Kidney tubule cell (primary cell): ENCODE results near the gene ZNF280D.
A peak's percentile ranks its signal among the peaks of the same experiment; 100 is the strongest.
"Not testable (repeated sequence)": the region's sequence is repeated elsewhere in the genome, so short reads cannot be mapped to it uniquely, and the experiment has no call there.

Experiments
- DNase-seq: peaks from one replicate; pipeline ENCODE4 v3.0.0-alpha.2; 2018; ENCODE audit warnings: low spot score

Gene ZNF280D

DNA sequence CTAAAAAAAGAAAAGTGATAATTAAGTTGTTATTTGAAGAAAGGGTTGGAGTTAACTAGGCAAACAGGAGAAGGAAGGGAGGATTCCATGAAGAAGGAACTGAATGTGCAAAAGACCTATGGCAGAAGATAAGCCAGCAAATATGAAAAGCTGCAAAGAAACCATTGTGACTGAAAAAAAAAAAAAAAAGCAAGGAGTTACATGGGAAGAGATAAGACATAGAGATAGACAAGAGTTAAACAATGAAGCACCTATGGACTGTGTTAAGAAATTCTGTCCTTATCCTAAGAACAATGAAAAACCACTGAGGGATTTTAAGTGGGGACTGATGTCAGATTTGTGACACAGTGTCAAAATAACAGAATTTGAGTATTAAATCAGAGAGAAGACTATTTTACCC, 17.0 kb downstream of the ZNF280D start:
- DNase-seq: no peak

DNA sequence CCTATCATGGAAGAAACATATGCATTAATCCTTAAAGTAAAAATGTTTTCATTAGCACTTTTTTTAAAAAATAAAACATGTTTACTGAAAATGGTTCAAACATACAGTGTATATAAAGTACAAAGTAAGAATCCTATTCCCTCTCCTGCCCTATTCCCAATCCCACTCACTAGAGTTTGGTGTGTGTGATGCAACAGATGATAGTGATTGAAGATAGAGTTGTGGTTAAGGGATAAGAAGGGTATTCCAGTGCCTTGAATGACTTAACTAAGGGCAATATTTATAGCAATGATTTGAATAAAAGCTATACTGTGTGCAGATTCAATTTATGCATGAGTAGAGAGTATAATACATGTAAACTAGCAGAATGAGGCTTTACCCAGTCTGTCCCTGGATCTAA, 18.1 kb downstream of the ZNF280D start:
- DNase-seq: no peak

DNA sequence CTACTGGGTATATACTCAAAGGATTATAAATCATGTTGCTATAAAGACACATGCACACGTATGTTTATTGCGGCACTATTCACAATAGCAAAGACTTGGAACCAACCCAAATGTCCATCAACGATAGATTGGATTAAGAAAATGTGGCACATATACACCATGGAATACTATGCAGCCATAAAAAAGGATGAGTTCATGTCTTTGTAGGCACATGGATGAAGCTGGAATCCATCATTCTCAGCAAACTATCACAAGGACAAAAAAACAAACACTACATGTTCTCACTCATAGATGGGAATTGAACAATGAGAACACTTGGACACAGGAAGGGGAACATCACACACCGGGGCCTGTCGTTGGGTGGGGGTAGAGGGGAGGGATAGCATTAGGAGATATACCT, 23.8 kb downstream of the ZNF280D start:
- not testable (repeated sequence) for DNase-seq

DNA sequence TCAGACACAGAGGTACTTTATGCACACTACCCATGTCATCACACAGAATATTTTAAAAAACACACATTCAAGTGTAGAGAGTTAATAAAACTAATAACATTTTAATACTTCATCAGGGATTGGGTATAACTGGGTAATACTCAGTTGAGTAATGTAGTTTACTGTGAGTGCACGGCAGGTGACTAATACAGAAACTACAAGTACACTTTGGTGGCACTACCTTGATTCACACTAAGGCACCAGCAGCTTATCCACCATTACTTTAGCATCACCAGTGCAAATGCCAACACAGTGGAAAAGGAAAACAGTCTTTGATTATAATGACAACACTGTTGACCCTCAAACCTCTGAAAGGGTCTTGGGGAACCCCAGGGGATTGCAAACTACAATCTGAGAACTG, 33.6 kb downstream of the ZNF280D start:
- DNase-seq: no peak

DNA sequence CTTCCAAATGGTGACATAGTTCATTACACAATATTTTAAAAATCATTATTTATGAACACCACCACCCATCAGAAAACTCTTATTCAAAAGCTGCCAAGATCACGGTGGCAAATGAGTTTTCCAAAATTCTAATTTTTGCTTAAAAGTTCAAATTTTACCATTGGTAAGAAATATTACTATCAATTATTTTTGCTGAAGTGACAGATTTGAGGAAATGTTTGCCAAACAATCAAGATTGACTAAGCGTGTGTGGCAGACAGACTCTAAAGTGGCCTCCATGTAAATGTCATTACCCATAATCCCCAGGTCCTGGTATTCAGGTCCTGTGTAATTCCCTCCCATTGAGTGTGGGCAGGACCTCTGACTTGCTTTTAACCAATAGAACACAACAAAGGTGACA, 35.0 kb downstream of the ZNF280D start:
- no peak for DNase-seq

DNA sequence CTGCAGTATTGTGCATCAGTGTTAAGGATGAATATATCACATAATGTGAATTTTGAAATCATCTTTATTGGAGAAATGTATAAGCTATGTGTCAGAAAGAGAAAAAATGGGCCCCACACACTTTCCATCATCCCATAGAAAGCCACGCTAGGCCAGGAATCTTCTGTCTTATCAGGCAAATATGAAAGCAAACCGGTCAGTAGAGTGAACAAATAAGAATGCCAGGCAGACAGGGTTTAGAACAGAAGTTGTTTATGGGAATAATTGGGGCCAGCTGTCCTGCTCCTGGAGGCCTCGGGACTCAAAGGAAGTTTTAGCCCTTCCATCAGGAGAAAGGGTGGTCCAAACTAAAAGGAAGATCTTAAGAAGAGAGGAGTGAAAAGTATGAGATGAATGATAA, 39.5 kb downstream of the ZNF280D start:
- no peak for DNase-seq

DNA sequence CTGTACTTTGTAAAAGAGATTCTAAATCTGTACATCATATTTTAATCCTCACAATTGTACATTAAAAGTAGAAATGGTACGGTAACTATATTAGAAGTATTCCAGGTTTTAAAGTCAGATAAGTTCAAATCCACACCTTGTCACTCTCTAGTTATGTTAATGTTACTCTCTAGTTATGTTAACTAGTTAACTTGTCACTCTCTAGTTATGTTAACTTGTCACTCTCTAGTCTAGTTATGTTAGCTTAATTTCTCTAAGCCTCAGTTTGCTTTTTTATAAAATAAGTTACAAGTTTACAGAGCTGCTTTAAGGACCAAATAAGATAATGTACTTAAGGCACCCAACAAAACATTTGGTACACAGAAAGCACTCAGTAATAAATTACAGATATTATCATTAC, 42.6 kb downstream of the ZNF280D start:
- DNase-seq: no peak

DNA sequence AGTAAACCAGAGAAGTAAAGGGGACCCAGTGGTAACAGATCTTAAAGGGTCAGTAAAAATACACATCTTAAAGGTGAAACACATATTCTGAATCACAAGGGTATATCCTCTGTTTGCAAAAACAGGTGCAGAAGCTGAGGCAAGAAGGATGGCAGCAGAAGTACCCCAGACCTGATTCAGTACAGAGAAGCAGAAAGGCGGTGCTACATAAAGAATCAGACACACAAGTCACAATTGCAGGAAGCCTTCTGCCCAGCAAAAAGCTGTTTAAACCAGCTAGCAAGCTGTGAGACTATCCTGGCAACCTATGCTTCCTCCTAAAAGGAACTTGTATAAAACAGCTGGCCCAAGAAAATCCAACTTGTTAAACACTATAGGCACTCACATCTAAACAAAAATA, 49.4 kb downstream of the ZNF280D start:
- no peak for DNase-seq

DNA sequence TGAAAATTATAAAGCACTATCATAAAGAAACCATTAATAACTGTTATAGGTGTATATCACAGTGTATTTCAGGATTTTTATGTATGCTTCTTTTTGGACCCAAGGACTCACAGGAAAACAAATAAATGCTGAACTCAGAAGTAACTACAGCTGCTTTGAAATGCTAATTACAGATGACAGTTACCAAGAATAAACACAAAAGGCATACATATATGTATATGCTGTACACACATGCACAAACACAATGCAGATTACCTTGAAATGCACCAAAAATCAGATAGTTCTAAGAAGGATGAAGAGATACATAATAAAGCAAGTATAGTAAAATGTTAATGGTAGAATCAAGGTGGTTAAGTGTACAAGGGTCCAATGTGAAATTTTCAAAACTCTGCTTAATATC, 52.2 kb downstream of the ZNF280D start:
- DNase-seq: no peak

DNA sequence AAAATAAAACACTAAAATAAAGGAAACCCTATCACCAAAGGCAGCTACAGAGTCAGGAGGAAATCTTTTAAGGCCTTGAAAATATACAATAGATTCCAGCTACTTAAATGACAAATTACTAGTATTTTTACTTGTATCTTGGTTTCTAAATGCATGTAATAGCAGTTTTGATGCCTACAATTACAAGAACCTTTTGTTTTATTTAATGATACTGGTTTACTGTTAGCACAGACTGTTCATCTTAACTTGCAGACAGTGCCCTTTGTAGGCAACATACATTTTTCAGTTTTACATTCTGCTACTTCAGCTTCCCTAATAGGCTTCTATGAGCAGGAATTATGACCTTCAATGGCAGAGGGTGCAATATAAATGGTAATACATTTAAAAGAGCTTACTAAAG, 54.1 kb downstream of the ZNF280D start:
- no peak for DNase-seq

DNA sequence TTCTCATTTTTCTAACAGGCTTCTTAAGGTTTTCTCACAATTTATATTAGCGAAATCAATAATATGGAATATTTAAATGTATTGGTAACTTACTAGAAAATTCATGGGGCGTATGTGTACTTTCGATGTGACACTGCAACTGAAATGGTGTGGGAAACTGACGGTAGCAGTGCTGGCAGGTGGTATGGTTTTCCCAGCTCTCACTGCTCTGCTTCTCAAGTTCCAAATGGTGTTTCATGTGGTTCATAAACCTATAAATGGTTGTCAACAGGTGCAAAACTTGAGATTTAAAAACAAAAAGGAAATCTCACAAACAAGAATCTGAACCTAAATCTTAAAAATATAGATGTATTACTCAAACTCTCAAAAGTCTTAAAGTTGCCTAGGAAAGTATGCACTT, 54.7 kb downstream of the ZNF280D start:
- no peak for DNase-seq

DNA sequence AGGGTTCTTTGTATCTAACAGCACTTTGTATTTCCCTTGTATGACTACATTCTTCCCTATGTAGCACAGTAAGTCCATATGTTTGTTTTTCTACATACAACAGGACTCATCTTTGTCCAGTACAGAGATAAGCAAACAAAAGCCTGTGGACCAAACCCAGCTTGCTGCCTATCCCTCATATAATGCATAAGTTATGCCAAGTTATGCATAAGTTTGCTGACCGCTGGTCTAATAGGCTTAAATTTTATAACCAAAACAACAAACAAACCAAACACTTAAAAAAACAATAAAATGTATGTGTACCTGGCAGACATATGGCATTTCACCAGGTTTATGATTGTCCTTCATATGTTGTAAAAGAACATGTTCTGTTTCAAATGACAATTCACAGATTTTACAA, 56.0 kb downstream of the ZNF280D start:
- no peak for DNase-seq

DNA sequence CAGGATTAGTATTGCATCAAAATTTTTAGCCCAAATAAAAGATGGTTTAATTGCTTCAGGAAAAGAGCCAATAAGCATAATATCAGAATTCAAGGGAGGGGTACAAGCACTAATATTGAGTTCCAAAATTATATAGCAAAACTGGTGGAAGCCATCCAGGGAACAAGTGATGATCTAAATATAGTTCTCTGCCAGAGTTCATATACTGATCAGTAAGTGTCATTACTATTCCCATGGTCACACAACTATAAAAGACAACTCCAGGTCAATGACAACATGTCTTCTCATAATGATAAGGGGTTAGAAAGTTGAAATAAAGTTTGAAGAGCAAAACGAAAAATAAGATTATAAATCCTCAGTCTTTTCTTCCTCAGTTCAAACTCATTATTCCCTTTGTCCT, 57.4 kb downstream of the ZNF280D start:
- DNase-seq: no peak

DNA sequence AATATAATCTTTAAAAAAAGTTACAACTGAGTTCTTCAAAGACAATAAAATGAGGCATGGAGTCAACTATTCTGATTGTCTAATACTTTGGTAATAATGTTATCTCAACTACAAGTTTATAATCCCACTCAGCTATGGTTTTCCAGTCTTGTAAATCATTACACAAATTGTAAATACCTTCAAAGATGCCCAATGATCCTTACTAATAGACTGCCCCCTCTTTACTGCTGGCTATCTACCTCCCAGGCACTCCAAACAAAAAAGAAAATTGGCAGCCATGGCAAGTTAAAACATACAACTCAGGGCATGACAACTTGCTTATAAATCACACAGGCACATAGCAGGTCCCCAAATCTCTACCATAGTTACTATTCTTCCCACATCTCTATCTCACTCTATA, 58.5 kb downstream of the ZNF280D start:
- DNase-seq: no peak

DNA sequence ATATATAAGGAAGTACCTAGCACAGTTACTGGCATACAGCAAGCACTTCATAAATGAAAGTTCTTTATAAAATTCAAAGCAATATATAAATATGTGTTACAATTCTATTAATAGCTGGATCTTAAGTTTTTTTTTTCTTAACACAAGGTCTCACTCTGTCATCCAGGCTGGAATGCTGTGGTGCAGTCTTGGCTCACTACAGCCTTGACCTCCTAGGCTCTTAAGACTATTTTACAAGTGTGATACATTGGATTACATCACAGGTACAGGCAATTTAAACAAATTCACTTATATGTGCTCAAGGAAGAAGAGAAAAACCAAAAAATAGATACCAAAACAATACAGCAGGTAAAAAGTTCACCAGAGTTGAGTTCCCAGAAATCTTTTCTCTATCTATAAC, 60.6 kb downstream of the ZNF280D start:
- no peak for DNase-seq

DNA sequence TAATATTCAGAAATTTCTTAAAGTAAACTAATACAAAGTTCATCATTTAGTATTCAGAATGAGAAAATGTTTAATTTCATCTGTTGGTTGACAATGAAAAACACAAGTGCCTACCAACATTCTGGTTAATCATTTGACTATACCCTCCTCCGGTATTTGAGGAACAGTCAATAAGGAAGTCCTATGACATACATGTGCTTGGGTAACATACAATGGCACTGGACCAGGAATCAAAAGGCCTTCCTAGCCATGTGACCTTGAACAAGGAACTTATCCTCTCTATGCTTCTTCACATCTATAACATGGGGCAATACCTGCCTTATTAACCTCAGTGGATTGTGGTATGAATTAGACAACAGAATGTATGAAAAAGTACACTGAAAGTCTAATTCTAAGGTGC, 65.8 kb downstream of the ZNF280D start:
- DNase-seq: peak; percentile 30

DNA sequence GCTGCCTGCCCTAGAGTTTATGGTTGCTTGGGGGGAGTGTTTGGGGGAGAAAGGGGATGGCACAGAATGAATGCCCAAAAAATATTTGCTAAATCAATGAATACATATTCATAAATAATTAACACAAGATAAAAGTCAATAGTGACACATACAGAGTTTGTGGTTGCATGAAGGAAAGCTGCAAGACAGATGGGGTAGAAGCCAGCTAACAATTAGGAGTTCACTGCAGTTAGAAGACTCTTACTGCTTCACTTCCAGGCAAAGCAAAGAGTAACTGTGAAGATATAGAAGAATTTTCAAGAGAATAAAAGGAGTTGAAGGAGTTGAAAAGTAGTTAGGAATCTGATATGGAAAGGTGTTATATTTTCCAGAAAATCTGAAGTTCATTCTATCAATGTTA, 72.4 kb downstream of the ZNF280D start:
- no peak for DNase-seq

DNA sequence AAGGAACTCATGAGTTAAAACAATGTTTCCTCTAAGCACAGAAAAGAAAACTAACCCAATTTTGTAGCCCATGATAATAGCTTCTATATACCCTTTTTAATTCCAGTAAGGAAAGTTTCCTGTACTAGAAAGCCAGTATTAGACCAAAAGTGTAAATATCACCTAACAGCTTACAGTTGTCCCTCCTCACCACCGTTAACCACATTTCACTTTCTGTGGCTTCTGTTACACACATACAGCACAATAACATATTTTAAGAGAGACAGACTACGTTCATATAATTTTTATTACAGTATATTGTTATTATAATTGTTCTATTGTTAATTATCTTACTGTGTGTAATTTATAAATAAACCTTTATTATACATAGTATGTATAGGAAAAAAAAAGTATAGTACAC, 74.1 kb downstream of the ZNF280D start:
- no peak for DNase-seq

DNA sequence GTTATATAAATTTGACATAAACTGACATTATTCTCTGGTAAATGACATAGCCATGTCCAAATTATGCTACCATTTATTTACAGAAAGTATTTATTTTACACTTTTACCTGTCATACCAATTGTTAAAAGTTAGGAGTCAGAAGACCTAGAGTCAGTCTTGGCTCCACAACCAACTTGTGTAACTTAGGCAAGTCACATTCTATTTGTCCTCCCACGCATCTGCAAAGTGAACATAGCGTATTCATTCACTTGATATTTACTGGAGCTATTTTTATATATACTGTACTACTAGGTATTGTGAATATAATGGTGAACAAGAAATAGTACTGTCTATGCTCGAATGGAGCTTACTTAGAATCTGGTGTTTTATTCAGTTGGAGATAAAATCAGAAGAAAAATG, 78.7 kb downstream of the ZNF280D start:
- no peak for DNase-seq

DNA sequence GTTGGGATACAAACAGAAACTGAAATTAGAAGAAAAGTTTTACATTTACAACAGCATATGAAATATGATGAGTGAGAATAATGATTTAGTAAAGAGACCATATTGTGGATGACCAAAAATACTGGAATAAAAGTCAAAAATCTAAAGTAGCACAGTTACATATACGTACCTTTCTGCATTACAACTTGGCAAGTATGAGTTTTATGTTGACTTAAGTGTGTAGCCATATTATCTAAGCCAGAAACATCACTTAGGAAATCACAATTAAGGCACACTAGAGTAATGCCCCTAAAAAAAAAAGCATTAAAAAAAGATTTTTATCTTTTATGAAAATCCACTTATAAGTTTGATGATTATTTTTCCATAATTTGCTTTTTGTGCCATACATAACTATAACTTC, 79.1 kb downstream of the ZNF280D start:
- no peak for DNase-seq

DNA sequence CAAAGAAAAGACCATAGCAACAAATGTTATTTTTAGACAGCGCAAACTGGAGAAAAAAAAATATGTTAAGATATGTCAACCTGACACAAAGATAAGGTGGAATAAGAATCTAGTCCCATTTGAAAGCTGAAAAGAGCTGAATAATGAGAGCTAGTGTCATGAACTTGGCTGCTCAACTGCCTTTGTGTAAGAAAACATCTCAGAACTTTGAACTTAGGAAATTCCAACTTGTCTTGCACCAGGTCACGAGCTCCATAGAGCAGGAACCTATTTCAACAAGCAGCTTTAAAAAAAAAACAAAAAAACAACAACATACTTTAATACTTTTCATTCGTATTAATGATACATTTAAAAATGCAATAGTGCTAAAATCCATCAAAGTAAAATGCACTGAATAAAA, 79.5 kb downstream of the ZNF280D start:
- no peak for DNase-seq

DNA sequence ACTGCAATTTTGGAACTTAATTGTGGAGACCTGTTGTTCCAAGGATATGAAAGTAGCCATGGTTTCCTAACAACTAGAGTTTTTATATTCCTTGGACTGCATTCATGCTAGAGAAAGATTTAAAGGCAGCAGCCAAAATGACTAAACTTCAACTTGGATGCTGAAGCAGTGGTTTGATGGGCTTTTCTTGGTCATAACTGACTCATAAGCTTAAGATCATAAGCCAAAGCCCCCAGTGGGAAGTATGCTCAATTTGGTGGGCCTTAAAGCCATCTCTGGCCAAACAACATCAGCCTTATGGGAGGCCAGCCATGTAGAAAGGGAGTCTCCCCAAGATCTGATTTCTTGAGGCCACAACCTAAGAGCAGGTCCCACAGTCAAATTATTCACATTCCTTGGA, 80.2 kb downstream of the ZNF280D start:
- DNase-seq: no peak

DNA sequence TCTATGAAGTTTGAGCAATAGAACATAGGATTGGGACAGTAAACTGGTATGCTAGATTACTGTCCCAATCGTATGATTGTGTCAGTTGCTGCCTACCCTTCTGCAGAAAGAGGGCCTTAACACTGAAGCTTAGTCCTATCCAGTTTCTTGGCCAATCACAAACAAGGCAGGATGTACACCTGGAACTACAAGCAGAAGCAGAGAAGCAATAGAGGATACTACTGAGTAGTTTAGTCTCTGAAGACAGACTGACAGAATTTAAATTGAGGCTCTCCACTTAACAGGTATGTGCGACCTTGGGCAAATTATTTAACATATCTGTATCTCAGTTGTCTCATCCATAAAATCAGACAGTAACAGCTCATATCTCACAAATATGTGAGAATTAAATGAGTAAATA, 85.0 kb downstream of the ZNF280D start:
- DNase-seq: no peak

DNA sequence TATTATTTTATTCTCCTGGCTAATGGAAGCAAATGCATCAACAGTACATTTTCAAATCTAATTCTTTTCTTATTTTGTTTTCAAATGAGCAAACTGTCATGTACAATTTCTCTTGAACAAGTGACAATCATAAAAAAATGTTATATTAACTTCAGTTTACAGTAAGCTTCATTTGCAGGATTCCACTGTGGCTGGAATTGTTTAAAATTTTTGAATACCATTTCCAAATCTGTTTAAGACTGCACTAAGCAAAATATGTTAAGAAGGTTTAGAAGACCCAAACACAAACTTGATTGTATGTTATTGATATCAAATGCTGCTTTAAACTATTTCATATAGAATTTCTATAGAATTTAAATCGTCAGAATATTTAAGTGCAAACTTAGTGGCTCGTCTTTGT, 92.8 kb downstream of the ZNF280D start:
- DNase-seq: no peak

DNA sequence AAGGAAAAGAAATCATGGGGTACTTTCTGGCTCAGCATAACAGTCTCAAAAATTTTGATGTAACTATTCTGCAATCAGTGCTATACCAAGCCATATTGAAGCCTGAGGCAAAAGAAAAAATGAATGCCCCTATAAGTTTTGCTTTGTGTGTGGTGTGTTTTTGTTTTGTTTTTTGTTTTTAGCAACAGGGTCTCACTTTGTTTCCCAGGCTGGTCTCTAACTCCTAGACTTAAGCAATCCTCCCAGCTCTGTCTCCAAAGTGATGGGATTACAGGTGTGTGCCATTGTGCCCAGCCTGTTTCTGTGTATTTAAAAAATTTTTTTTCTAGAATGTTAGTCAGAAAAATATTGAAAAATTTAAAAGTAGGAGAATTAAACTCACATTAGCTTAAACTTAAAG, 93.2 kb downstream of the ZNF280D start:
- DNase-seq: no peak
